Astrocyte (in vitro differentiated cells and primary cell): Measurements from ENCODE around the gene FNDC3B.

ENCODE experiments used
- CTCF ChIP-seq: IDR thresholded peaks from 2 replicates; pipeline ENCODE4 v1.5.1; 2011; ENCODE audit warnings: low read depth, mild to moderate bottlenecking, inconsistent platforms, low read length, moderate library complexity; ENCODE audit not compliant: insufficient read depth
- EZH2 ChIP-seq: IDR thresholded peaks from 2 replicates; pipeline ENCODE4 v1.6.1; 2012; ENCODE audit warnings: mild to moderate bottlenecking, low read length, inconsistent platforms; ENCODE audit not compliant: insufficient read depth

GRCh38 chr3:172177803-172178316, 138.5 kb downstream of the FNDC3B start:
- TF ChIP-seq CTCF: no peak
- no peak for TF ChIP-seq EZH2
